Astrocyte (in vitro differentiated cells and primary cell): Measurements from ENCODE around the gene CLDN34. TPM values are rescaled to one million over a fixed set of nuclear protein-coding genes. Genes with fewer than 3 reads are reported as not detected.

Experiments used
- DNase-seq: peaks from one replicate; pipeline ENCODE4 v3.0.0-alpha.2; 2010; ENCODE audit warnings: low read depth
- FAIRE-seq: peaks from 2 replicates; lab custom pipeline; 2011; peaks lifted over from hg19 to GRCh38; lab: Jason Lieb, UNC
- H2AFZ ChIP-seq: 2 replicates; pipeline ENCODE4 v1.6.0; 2012; ENCODE audit warnings: low read depth, low read length, inconsistent platforms
- H3K27ac ChIP-seq: 2 replicates; pipeline ENCODE4 v1.5.1; 2011; ENCODE audit warnings: low read depth, low read length, inconsistent platforms
- H3K27me3 ChIP-seq: 2 replicates; pipeline ENCODE4 v1.6.0; 2011; ENCODE audit warnings: low read length, inconsistent platforms; ENCODE audit not compliant: insufficient read depth
- H3K36me3 ChIP-seq: 2 replicates; pipeline ENCODE4 v1.5.1; 2011; ENCODE audit warnings: low read length, inconsistent platforms; ENCODE audit not compliant: insufficient read depth
- H3K4me1 ChIP-seq: 2 replicates; pipeline ENCODE4 v1.5.1; 2011; ENCODE audit warnings: low read length, inconsistent platforms; ENCODE audit not compliant: insufficient read depth
- H3K4me2 ChIP-seq: 2 replicates; pipeline ENCODE4 v1.6.0; 2012; ENCODE audit warnings: low read length, inconsistent platforms
- H3K4me3 ChIP-seq: 2 replicates; pipeline ENCODE4 v1.5.1; 2011; ENCODE audit warnings: low read depth, mild to moderate bottlenecking, low read length, inconsistent platforms; ENCODE audit not compliant: insufficient read depth
- H3K79me2 ChIP-seq: 2 replicates; pipeline ENCODE4 v1.6.0; 2012; ENCODE audit warnings: mild to moderate bottlenecking, low read length, inconsistent platforms; ENCODE audit not compliant: insufficient read depth
- H3K9ac ChIP-seq: 2 replicates; pipeline ENCODE4 v1.6.0; 2012; ENCODE audit warnings: mild to moderate bottlenecking, low read length, inconsistent platforms
- H3K9me3 ChIP-seq: 2 replicates; pipeline ENCODE4 v1.5.1; 2012; ENCODE audit warnings: low read depth, mild to moderate bottlenecking, low read length, inconsistent platforms; ENCODE audit not compliant: insufficient read depth
- H4K20me1 ChIP-seq: 2 replicates; pipeline ENCODE4 v1.6.0; 2012; ENCODE audit warnings: low read length, inconsistent platforms; ENCODE audit not compliant: insufficient read depth
- H3K27ac Mint-ChIP-seq: one replicate; pipeline ENCODE4 v1.8.0; 2021; ENCODE audit warnings: mild to moderate bottlenecking, mixed read lengths; ENCODE audit not compliant: unreplicated experiment
- H3K27me3 Mint-ChIP-seq: one replicate; pipeline ENCODE4 v1.8.0; 2021; ENCODE audit warnings: low read depth, mixed read lengths; ENCODE audit not compliant: unreplicated experiment
- H3K36me3 Mint-ChIP-seq: one replicate; pipeline ENCODE4 v1.8.0; 2021; ENCODE audit warnings: low read depth, mixed read lengths; ENCODE audit not compliant: unreplicated experiment
- H3K4me1 Mint-ChIP-seq: one replicate; pipeline ENCODE4 v1.8.0; 2021; ENCODE audit warnings: low read depth, mixed read lengths; ENCODE audit not compliant: unreplicated experiment
- H3K4me3 Mint-ChIP-seq: one replicate; pipeline ENCODE4 v1.8.0; 2021; ENCODE audit warnings: mild to moderate bottlenecking, moderate library complexity, mixed read lengths; ENCODE audit not compliant: unreplicated experiment
- H3K9me3 Mint-ChIP-seq: one replicate; pipeline ENCODE4 v1.8.0; 2021; ENCODE audit warnings: mild to moderate bottlenecking, mixed read lengths; ENCODE audit not compliant: unreplicated experiment
- EZH2 ChIP-seq: IDR thresholded peaks from 2 replicates; pipeline ENCODE4 v1.6.1; 2012; ENCODE audit warnings: mild to moderate bottlenecking, low read length, inconsistent platforms; ENCODE audit not compliant: insufficient read depth
- total RNA-seq: library from RNA; stranded (reverse); gene quantifications from 2 replicates; pipeline ENCODE4 v1.2.1, GENCODE V29; 2021
- TF ChIP-seq, protein P1 (sequence below): IDR thresholded peaks from 2 replicates; pipeline ENCODE4 v1.5.1; 2011; ENCODE audit warnings: low read depth, mild to moderate bottlenecking, inconsistent platforms, low read length, moderate library complexity; ENCODE audit not compliant: insufficient read depth

The CLDN34 gene
- total RNA-seq, 1 donor from 2014 or later, result 0.36 TPM

DNA sequence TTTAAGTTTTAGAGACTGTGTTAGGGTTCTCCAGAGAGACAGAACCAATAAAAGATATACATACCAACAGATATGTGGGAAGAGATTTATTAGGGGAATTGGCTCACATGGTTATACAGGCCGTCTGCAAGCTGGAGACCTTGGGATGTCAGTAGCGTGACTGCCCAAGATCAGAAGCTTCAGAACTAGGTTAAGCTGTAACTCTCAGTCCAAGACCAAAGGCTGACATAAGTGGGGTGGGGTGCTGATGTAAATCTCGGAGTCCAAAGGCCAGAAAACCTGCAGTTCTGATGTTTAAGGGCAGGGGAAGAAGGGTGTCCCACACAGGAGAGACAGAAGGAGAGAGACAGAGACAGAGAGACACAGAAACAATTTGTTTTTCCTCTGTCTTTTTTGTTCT is 10.5 kb downstream of the CLDN34 start:
- Histone ChIP-seq H3K36me3 (no peaks in the 10 kb centered on the region), H3K4me1 (no peaks in the 10 kb centered on the region), H3K27ac (no peak overlapping the region), H3K79me2 (no peaks in the 10 kb centered on the region), H4K20me1 (no peaks in the 10 kb centered on the region), H3K4me3 (no peak overlapping the region), H3K4me2 (no peak overlapping the region), H3K27me3 (no peaks in the 10 kb centered on the region), H3K9me3 (no peaks in the 10 kb centered on the region), H2AFZ (no peak overlapping the region), H3K9ac (no peak overlapping the region)
- no peaks in the 10 kb centered on the region for H3K9me3 Mint-ChIP-seq
- FAIRE-seq (no peak), DNase-seq (no peak)
- H3K27me3 Mint-ChIP-seq, result no peaks in the 10 kb centered on the region
- no peaks in the 10 kb centered on the region for H3K36me3 Mint-ChIP-seq
- no peaks in the 10 kb centered on the region for H3K4me1 Mint-ChIP-seq
- H3K27ac Mint-ChIP-seq, result no peak overlapping the region
- TF ChIP-seq EZH2, result no peak
- TF ChIP-seq, protein P1, sequence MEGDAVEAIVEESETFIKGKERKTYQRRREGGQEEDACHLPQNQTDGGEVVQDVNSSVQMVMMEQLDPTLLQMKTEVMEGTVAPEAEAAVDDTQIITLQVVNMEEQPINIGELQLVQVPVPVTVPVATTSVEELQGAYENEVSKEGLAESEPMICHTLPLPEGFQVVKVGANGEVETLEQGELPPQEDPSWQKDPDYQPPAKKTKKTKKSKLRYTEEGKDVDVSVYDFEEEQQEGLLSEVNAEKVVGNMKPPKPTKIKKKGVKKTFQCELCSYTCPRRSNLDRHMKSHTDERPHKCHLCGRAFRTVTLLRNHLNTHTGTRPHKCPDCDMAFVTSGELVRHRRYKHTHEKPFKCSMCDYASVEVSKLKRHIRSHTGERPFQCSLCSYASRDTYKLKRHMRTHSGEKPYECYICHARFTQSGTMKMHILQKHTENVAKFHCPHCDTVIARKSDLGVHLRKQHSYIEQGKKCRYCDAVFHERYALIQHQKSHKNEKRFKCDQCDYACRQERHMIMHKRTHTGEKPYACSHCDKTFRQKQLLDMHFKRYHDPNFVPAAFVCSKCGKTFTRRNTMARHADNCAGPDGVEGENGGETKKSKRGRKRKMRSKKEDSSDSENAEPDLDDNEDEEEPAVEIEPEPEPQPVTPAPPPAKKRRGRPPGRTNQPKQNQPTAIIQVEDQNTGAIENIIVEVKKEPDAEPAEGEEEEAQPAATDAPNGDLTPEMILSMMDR, result no peak
- no peak overlapping the region for H3K4me3 Mint-ChIP-seq

DNA sequence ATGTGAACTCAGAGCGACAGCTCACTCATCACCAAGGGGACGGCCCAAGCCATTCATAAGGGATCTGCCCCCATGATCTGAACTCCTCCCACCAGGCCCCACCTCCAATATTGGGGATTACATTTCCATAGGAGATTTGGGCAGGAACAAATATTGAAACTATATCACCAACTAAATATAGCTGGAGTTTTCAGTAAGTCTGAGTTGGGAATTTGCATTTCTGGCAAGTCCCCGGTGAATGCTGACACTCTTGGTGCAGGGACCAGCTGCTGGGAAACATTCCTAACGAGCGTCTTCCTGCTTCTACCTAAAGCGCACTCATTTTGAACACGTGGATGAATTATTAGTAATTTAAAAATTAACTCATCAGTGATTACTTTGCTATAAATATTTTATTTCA is 13.2 kb downstream of the CLDN34 start:
- Histone ChIP-seq H2AFZ (no peak overlapping the region), H3K9me3 (no peaks in the 10 kb centered on the region), H3K4me3 (no peak overlapping the region), H3K36me3 (no peaks in the 10 kb centered on the region), H3K9ac (no peak overlapping the region), H3K79me2 (no peaks in the 10 kb centered on the region), H3K4me1 (no peaks in the 10 kb centered on the region), H3K27me3 (no peaks in the 10 kb centered on the region), H3K27ac (no peak overlapping the region), H3K4me2 (no peak overlapping the region), H4K20me1 (no peaks in the 10 kb centered on the region)
- no peak for FAIRE-seq
- Mint-ChIP-seq H3K4me3 (no peak overlapping the region), H3K27ac (no peak overlapping the region), H3K36me3 (no peaks in the 10 kb centered on the region), H3K9me3 (no peaks in the 10 kb centered on the region), H3K27me3 (no peaks in the 10 kb centered on the region), H3K4me1 (no peaks in the 10 kb centered on the region)
- DNase-seq, result no peak
- TF ChIP-seq, protein P1, result no peak
- TF ChIP-seq EZH2, result no peak

DNA sequence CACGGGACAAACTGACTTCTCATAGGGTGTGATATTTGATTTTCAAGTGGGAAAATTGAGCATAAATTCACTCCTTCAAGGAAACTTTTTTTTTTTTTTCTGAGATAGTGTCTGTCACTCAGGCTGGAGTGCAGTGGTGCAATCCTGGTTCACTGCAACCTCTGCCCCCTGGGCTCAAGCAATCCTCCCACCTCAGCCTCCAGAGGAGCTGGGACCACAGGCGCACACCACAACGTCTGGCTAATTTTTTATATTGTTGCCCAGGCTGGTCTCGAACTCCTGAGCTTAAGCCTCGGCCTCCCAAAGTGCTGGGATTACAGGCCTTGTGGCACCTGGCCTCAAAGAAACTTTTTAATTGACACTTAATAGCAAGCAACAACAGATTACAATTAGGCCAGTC is 13.8 kb downstream of the CLDN34 start:
- H3K4me1 Mint-ChIP-seq, result no peaks in the 10 kb centered on the region
- DNase-seq, result no peak

More for the DNA sequence above, 13.8 kb downstream of the CLDN34 start:
- peak; percentile 59 for FAIRE-seq
- no peaks in the 10 kb centered on the region for H3K27me3 Mint-ChIP-seq
- H3K4me2 ChIP-seq, result no peak overlapping the region
- H2AFZ ChIP-seq, result no peak overlapping the region
- no peaks in the 10 kb centered on the region for H3K9me3 ChIP-seq
- no peak overlapping the region for H3K9ac ChIP-seq
- no peaks in the 10 kb centered on the region for H4K20me1 ChIP-seq
- no peaks in the 10 kb centered on the region for H3K36me3 Mint-ChIP-seq
- H3K4me3 Mint-ChIP-seq, result no peak overlapping the region
- H3K36me3 ChIP-seq, result no peaks in the 10 kb centered on the region
- H3K4me3 ChIP-seq, result no peak overlapping the region
- H3K27ac ChIP-seq, result no peak overlapping the region
- H3K79me2 ChIP-seq, result no peaks in the 10 kb centered on the region
- H3K4me1 ChIP-seq, result no peaks in the 10 kb centered on the region
- no peak overlapping the region for H3K27ac Mint-ChIP-seq
- TF ChIP-seq, protein P1, result no peak
- no peaks in the 10 kb centered on the region for H3K9me3 Mint-ChIP-seq
- H3K27me3 ChIP-seq, result no peaks in the 10 kb centered on the region
